ENCODE data around the gene PLXND1.

The PLXND1 gene, protein sequence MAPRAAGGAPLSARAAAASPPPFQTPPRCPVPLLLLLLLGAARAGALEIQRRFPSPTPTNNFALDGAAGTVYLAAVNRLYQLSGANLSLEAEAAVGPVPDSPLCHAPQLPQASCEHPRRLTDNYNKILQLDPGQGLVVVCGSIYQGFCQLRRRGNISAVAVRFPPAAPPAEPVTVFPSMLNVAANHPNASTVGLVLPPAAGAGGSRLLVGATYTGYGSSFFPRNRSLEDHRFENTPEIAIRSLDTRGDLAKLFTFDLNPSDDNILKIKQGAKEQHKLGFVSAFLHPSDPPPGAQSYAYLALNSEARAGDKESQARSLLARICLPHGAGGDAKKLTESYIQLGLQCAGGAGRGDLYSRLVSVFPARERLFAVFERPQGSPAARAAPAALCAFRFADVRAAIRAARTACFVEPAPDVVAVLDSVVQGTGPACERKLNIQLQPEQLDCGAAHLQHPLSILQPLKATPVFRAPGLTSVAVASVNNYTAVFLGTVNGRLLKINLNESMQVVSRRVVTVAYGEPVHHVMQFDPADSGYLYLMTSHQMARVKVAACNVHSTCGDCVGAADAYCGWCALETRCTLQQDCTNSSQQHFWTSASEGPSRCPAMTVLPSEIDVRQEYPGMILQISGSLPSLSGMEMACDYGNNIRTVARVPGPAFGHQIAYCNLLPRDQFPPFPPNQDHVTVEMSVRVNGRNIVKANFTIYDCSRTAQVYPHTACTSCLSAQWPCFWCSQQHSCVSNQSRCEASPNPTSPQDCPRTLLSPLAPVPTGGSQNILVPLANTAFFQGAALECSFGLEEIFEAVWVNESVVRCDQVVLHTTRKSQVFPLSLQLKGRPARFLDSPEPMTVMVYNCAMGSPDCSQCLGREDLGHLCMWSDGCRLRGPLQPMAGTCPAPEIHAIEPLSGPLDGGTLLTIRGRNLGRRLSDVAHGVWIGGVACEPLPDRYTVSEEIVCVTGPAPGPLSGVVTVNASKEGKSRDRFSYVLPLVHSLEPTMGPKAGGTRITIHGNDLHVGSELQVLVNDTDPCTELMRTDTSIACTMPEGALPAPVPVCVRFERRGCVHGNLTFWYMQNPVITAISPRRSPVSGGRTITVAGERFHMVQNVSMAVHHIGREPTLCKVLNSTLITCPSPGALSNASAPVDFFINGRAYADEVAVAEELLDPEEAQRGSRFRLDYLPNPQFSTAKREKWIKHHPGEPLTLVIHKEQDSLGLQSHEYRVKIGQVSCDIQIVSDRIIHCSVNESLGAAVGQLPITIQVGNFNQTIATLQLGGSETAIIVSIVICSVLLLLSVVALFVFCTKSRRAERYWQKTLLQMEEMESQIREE (N-terminal part only)

DNA sequence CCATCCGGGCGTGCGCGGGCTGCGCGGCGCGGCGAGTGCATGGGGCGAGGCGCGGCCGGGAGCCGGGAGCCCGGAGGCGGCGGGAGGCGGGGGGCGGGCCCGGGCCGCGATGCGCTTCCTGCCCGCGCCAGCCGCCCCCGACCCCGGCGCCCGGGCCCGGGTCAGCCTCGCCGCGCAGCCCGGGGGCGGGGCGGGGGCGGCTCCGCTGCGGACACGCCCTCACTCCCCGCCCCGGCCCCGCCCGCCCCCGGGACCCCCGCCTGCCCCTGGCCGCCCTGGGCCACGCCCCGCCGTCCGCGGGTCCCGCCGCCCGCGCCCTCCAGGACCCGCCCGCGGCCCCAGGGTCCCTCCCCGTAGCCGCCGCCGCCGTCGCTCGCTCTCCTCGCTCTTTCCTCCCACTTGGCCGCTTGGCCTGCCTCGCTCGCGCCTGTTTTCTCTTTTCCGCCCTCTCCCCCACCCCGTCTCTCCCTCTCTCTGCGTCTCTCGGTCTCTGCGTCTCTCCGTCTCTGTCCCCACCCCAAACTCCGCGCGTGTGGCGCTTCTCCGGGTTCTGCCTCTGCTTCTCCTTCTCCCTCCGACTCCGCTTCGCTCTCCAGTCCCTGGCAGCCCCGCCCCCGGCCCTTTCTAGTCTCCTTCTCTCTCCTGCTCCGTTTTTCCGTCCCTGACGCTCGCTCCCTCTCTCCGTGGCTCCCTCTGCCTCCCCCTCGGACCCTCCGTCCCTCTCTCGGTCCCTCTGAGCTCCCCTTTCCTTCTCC, at the start of gene PLXND1:
Gene PLXND1 (minus strand): TSS at position 41 of the 755 bp plus-strand sequence. CDS start 37 bp downstream, at position 4.
- TF ChIP-seq GATA2 (IDR thresholded peaks at IDR 0.05; ENCODE audit: low read depth, low read length) (no peak), GATA3 (IDR thresholded peaks at IDR 0.05; ENCODE audit: low read depth, low read length) (no peak)

- no peak for TF ChIP-seq GATA2 (IDR thresholded peaks at IDR 0.05; ENCODE audit: low read depth, low read length)
- no peak for TF ChIP-seq GATA3 (IDR thresholded peaks at IDR 0.05; ENCODE audit: low read depth, low read length)
These were observed 48.8 kb upstream of the PLXND1 start for GRCh38 chr3:129655291-129655700.

- TF ChIP-seq GATA3 (IDR thresholded peaks at IDR 0.05; ENCODE audit: low read depth, low read length) = no peak
- no peak for TF ChIP-seq GATA2 (IDR thresholded peaks at IDR 0.05; ENCODE audit: low read depth, low read length)
These were observed 47.7 kb upstream of the PLXND1 start for GRCh38 chr3:129654131-129654530.

DNA sequence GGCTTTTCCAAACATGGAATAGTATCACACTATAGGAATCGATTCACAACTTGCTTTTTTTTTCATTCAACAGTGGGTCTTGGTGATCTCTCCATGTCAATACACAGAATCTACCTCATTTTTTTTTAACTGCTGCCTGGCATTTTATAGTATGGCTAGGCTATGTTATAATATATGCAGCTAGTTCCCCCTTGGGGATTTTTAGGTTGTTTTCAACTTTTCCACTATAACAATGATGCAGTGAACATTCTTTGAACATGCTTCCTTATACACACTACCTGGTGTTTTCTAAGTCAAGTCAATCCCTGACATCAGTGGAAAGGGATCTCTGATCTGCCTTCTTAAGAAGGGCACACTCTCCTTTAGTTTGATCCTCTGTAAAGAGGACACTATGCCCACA, 46.5 kb upstream of the PLXND1 start:
- no peak for TF ChIP-seq GATA2 (IDR thresholded peaks at IDR 0.05; ENCODE audit: low read depth, low read length)
- TF ChIP-seq GATA3 (IDR thresholded peaks at IDR 0.05; ENCODE audit: low read depth, low read length) = no peak

- no peak for TF ChIP-seq GATA3 (IDR thresholded peaks at IDR 0.05; ENCODE audit: low read depth, low read length)
These were observed 45.1 kb upstream of the PLXND1 start for GRCh38 chr3:129651435-129652202.

- no peak for TF ChIP-seq GATA2 (IDR thresholded peaks at IDR 0.05; ENCODE audit: low read depth, low read length)
- no peak for TF ChIP-seq GATA3 (IDR thresholded peaks at IDR 0.05; ENCODE audit: low read depth, low read length)
These were observed 43.9 kb upstream of the PLXND1 start for GRCh38 chr3:129650256-129650872.

DNA sequence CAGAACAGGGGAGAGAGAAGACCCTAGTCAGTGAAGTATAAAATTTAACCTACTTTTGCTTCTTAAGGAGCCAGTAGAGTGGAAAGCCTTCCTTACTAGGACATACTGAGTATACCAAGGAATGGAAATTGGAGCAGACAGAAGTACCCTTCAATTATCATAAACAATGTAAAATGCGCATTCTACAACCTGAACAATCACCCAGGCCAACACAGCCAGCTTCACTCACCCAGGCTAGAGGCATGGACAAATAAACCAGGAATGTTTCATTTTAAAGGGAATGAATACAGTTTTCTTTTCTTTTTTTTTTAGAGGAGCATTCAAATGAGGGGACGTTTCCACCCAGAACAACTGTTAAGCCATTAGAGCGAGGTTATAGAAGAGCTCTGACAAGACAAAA, 41.9 kb upstream of the PLXND1 start:
- TF ChIP-seq GATA3 (IDR thresholded peaks at IDR 0.05; ENCODE audit: low read depth, low read length) (no peak), GATA2 (IDR thresholded peaks at IDR 0.05; ENCODE audit: low read depth, low read length) (no peak)

DNA sequence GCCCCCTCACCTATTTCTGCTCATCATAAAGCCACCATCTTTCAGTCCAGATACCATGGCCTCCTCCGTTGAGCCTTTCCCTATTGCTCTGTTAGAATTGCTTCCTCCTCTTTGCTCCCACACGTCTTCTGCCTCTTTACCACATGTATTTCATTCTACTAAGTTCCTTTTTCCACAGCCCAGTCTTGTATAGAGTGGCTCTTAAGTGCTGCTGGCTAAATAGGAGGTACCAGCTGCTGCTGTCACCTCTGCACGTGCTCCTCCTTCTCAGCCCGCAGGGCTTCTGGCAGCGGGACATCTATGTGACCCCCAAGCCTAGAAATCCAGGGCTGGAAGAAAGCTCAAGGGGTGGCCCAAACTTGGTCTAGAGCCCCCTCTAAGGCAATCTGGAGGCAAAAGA, 38.8 kb upstream of the PLXND1 start:
- no peak for TF ChIP-seq GATA3 (IDR thresholded peaks at IDR 0.05; ENCODE audit: low read depth, low read length)
- no peak for TF ChIP-seq GATA2 (IDR thresholded peaks at IDR 0.05; ENCODE audit: low read depth, low read length)

- TF ChIP-seq GATA3 (IDR thresholded peaks at IDR 0.05; ENCODE audit: low read depth, low read length) (no peak), GATA2 (IDR thresholded peaks at IDR 0.05; ENCODE audit: low read depth, low read length) (no peak)
These were observed 38.4 kb upstream of the PLXND1 start for GRCh38 chr3:129644836-129645235.

- TF ChIP-seq GATA3 (IDR thresholded peaks at IDR 0.05; ENCODE audit: low read depth, low read length) (no peak), GATA2 (IDR thresholded peaks at IDR 0.05; ENCODE audit: low read depth, low read length) (no peak)
These were observed 32.0 kb upstream of the PLXND1 start for GRCh38 chr3:129638481-129638880.

GRCh38 chr3:129636082-129636481, 29.6 kb upstream of the PLXND1 start:
- TF ChIP-seq GATA2 (IDR thresholded peaks at IDR 0.05; ENCODE audit: low read depth, low read length) (no peak), GATA3 (IDR thresholded peaks at IDR 0.05; ENCODE audit: low read depth, low read length) (no peak)

DNA sequence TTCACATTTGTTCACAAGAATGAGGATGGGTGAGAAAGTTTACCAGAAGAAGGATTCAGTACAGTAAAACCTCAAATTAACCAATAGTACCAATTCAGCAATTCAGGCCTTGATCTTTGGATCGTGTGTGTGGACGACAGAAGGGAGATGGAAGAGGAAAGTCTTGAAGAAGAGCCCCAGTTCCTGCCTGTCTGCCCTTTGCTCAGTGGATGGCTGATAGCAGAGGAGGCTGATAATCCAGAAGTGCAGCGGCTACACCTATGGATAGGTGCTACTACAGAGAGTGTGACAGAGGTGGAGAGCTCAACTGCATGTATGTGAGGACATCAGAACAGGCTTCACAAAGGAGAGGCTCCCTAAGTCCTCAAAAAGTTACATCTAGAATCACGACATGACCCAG, 29.2 kb upstream of the PLXND1 start:
- no peak for TF ChIP-seq GATA2 (IDR thresholded peaks at IDR 0.05; ENCODE audit: low read depth, low read length)
- TF ChIP-seq GATA3 (IDR thresholded peaks at IDR 0.05; ENCODE audit: low read depth, low read length) = no peak
